ENCODE measurements around the gene AGPAT4. TPM values are rescaled to one million over a fixed set of nuclear protein-coding genes. Genes with fewer than 3 reads are reported as not detected.
A peak's percentile ranks its signal among the peaks of the same experiment; 100 is the strongest.

Gene AGPAT4
- polyA plus RNA-seq, 1 of the 3 experiments (the other 2 are of a cell fraction) = 3.9 TPM

DNA sequence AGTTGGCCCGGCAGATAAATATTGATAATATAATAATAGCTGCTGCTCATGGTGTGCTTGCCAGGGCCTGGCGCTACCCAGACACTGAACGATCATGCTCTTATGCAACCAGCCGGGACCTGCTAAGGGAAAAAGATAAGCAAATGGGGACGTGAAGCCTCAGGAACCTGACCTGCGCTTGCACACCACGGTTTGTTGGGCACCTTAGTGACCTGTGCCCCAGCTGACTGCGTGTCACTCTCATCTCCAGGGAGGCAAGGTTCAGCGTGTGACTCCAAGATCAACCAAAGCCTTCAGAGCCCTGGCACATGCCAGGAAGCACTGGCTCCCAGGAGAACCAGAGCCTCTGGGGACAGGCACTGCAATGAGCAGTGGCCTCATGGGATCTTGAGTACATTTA lies 111.1 kb downstream of the AGPAT4 start:
- H3K9me2 ChIP-seq = no peaks in the 10 kb centered on the region
- no peak for TF ChIP-seq USF2 (IDR thresholded peaks at IDR 0.05; ENCODE audit: borderline replicate concordance, low read depth, low read length)
- no peak for TF ChIP-seq NFIC (IDR thresholded peaks at IDR 0.05; ENCODE audit: borderline replicate concordance)
- TF ChIP-seq TCF12 (IDR thresholded peaks at IDR 0.05) = no peak
- no peak for TF ChIP-seq RCOR1 (IDR thresholded peaks at IDR 0.05; ENCODE audit: low read length)
- TF ChIP-seq EP300 (IDR thresholded peaks at IDR 0.05; ENCODE audit: borderline replicate concordance in 1 of 2, low read depth in 1 of 2, low read length in 1 of 2) = no peak
- no peak for TF ChIP-seq NRF1 (IDR thresholded peaks at IDR 0.05; ENCODE audit: low read depth, low read length)
- DNase-seq = no peak
- H3K9me3 ChIP-seq = no peaks in the 10 kb centered on the region
- H3K79me2 ChIP-seq (ENCODE audit: insufficient read depth) = no peaks in the 10 kb centered on the region; the same call in 1 of the 2 replicates
- H3K27ac ChIP-seq (ENCODE audit: low read depth in 2 of 2, low read length in 1 of 2) = no peak overlapping the region
- WGBS (ENCODE audit: low lambda C conversion rate) = 85% methylated on average over 5 of the region's 9 CpGs
- POLR2A ChIA-PET = no interaction called here
- CTCF ChIA-PET = no interaction called here
- no peaks in the 10 kb centered on the region for H3F3A ChIP-seq (replicated peaks; ENCODE audit: insufficient read depth)
- no peak overlapping the region for H2AFZ ChIP-seq (ENCODE audit: low read depth)
- H3K4me2 ChIP-seq = no peak overlapping the region
- H4K20me1 ChIP-seq (ENCODE audit: insufficient read depth) = no peaks in the 10 kb centered on the region
- H3K36me3 ChIP-seq (replicated peaks in 1 of 2; ENCODE audit: control insufficient read depth in 1 of 2, insufficient read depth in 2 of 2, low read length in 1 of 2) = peaks cover 0 to 3% of the 10 kb centered on the region in 2 experiments
- no peak overlapping the region for H3K9ac ChIP-seq
- peaks cover 0 to 2% of the 10 kb centered on the region in 2 experiments; a peak in 1 of 4 replicates for H3K4me1 ChIP-seq (ENCODE audit: control insufficient read depth in 1 of 2, insufficient read depth in 2 of 2, low read depth in 1 of 2, low read length in 1 of 2)
- H3K4me3 ChIP-seq (ENCODE audit: low read depth in 2 of 2, low read length in 1 of 2) = no peak overlapping the region
- H3K27me3 ChIP-seq (ENCODE audit: insufficient read depth) = no peaks in the 10 kb centered on the region

- ChIA-PET CTCF (interaction anchor here (0.6 to 1.0 kb wide), 2 partner anchors 10 to 17 kb away, joined by 3 read pairs; no protein-coding TSS in a partner anchor), POLR2A (no interaction called here)
- Histone ChIP-seq H3K9me3 (no peaks in the 10 kb centered on the region), H3K27me3 (ENCODE audit: insufficient read depth) (no peaks in the 10 kb centered on the region), H3K9ac (no peak overlapping the region), H3K4me3 (ENCODE audit: low read depth in 2 of 2, low read length in 1 of 2) (no peak overlapping the region), H3K4me2 (no peak overlapping the region), H4K20me1 (ENCODE audit: insufficient read depth) (no peaks in the 10 kb centered on the region), H3K27ac (ENCODE audit: low read depth in 2 of 2, low read length in 1 of 2) (peak overlapping the region; percentile 18 to 26; a peak in 1 of 4 replicates), H3K9me2 (no peaks in the 10 kb centered on the region), H3F3A (replicated peaks; ENCODE audit: insufficient read depth) (no peaks in the 10 kb centered on the region), H2AFZ (ENCODE audit: low read depth) (no peak overlapping the region), H3K4me1 (ENCODE audit: control insufficient read depth in 1 of 2, insufficient read depth in 2 of 2, low read depth in 1 of 2, low read length in 1 of 2) (peaks cover 0 to 2% of the 10 kb centered on the region in 2 experiments; a peak in 1 of 4 replicates), H3K36me3 (replicated peaks in 1 of 2; ENCODE audit: control insufficient read depth in 1 of 2, insufficient read depth in 2 of 2, low read length in 1 of 2) (peaks cover 0 to 3% of the 10 kb centered on the region in 2 experiments), H3K79me2 (ENCODE audit: insufficient read depth) (no peaks in the 10 kb centered on the region)
- no peak for DNase-seq
- WGBS (ENCODE audit: low lambda C conversion rate) = 92% methylated on average over 8 of the region's 16 CpGs
- TF ChIP-seq RFX5 (IDR thresholded peaks at IDR 0.05; ENCODE audit: low read length) (no peak), TEAD4 (IDR thresholded peaks at IDR 0.05; ENCODE audit: borderline replicate concordance, insufficient read depth) (0 out of 2 replicates have a peak, but pooled peaks have one; percentile 37), IRF3 (IDR thresholded peaks at IDR 0.05; ENCODE audit: low read depth, low read length) (no peak), TCF12 (IDR thresholded peaks at IDR 0.05) (peak; percentile 64), MEF2A (IDR thresholded peaks at IDR 0.05; ENCODE audit: borderline replicate concordance, low read depth) (no peak), EP300 (IDR thresholded peaks at IDR 0.05; ENCODE audit: borderline replicate concordance in 1 of 2, low read depth in 1 of 2, low read length in 1 of 2) (no peak), RXRA (IDR thresholded peaks at IDR 0.05; ENCODE audit: borderline replicate concordance, low read depth) (no peak), NFIC (IDR thresholded peaks at IDR 0.05; ENCODE audit: borderline replicate concordance) (peak; percentile 75), PBX3 (IDR thresholded peaks at IDR 0.05) (0 out of 2 replicates have a peak, but pooled peaks have one; percentile 15), MAX (IDR thresholded peaks at IDR 0.05; ENCODE audit: low read depth) (no peak)
- TF ChIP-seq, protein P1, sequence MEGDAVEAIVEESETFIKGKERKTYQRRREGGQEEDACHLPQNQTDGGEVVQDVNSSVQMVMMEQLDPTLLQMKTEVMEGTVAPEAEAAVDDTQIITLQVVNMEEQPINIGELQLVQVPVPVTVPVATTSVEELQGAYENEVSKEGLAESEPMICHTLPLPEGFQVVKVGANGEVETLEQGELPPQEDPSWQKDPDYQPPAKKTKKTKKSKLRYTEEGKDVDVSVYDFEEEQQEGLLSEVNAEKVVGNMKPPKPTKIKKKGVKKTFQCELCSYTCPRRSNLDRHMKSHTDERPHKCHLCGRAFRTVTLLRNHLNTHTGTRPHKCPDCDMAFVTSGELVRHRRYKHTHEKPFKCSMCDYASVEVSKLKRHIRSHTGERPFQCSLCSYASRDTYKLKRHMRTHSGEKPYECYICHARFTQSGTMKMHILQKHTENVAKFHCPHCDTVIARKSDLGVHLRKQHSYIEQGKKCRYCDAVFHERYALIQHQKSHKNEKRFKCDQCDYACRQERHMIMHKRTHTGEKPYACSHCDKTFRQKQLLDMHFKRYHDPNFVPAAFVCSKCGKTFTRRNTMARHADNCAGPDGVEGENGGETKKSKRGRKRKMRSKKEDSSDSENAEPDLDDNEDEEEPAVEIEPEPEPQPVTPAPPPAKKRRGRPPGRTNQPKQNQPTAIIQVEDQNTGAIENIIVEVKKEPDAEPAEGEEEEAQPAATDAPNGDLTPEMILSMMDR (IDR thresholded peaks at IDR 0.05) = no peak
These were observed 111.8 kb downstream of the AGPAT4 start for GRCh38 chr6:161161889-161162624.
